Activated naive CD4-positive, alpha-beta T cell treated with anti-CD3 and anti-CD28 coated beads, Interleukin-2, amount 50 U/mL, for 16 hours (primary cell): ENCODE results near the gene TCF25.
A peak's percentile ranks its signal among the peaks of the same experiment; 100 is the strongest.
"Not testable (repeated sequence)": the region's sequence is repeated elsewhere in the genome, so short reads cannot be mapped to it uniquely, and the experiment has no call there.

ENCODE experiments used
- DNase-seq: peaks from one replicate; pipeline ENCODE4 v3.0.0-alpha.2; 2020

The TCF25 gene

GRCh38 chr16:89921702-89922476, 48.5 kb downstream of the TCF25 start:
- DNase-seq: no peak

GRCh38 chr16:89922477-89922883, 49.1 kb downstream of the TCF25 start:
- no peak for DNase-seq

- DNase-seq: peak; percentile 41
Measured at GRCh38 chr16:89922884-89923639, 49.7 kb downstream of the TCF25 start, which contains the start of gene TUBB3. TSS of gene TUBB3 (plus strand) at chr16:89923342. CDS start at chr16:89923402, 60 bp downstream.

- DNase-seq: no peak
Measured at GRCh38 chr16:89923640-89924296, 50.4 kb downstream of the TCF25 start.

DNA sequence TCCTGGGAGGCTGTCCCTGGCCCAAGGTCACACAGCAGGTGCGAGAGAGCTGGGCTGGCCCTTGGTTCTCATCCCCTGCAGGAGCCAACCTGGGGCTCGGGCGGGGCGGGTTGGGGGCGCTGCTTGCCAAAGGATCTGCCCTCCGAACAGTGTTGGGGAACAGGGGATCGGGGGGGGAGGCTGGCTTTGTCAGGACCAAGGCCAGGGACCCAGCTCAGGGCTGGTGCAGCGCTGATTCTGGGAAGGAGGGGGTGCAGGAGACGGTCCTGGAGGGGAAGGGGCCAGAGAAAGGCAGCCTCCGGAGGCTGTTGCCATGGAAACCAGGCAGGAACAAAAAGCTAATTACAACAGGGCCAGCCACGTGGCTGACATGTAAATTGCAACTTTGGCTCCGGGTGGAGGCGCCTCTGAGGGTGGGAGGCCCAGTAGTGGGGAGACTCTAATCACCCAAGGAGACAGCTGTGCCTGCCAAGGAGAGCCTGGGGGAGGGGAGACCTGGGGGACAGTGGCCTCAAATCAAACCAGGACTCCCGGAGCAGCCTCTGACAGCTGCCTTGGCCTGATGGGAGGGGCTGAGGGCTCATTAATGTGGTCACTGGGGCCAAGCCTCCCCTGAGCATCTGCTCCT, 51.0 kb downstream of the TCF25 start:
- DNase-seq: peak; percentile 26

GRCh38 chr16:89924925-89925307, 51.5 kb downstream of the TCF25 start:
- no peak for DNase-seq

GRCh38 chr16:89925596-89926079, 52.2 kb downstream of the TCF25 start:
- DNase-seq: no peak

DNA sequence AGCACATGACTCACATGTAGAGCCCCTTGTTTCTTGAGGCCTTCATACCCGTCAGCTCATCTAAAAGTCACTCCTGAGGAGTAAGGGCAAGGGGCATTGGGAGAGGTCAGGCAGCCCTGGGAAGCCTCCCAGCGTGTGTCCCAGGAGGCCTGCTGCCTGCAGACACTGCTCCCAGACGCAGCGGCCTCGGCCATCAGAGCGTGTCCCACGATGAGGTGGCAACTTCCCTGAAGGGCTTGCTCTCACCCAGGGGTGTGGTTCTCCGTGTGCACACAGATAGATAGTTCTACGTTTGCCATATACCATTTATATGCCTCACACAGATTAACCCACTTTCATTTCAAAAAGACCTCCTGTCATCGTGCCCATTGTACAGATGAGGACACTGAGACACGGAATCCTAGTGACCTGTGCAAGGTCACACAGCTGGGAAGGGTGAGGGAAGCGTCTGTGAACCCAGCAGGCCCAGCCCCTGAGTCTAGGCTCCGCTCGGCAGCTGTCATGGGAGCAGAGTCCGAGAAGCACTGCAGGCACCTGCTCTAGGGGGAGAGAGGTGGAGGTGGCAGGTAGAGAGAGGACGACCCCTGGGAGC, 58.0 kb downstream of the TCF25 start:
- DNase-seq: no peak

DNA sequence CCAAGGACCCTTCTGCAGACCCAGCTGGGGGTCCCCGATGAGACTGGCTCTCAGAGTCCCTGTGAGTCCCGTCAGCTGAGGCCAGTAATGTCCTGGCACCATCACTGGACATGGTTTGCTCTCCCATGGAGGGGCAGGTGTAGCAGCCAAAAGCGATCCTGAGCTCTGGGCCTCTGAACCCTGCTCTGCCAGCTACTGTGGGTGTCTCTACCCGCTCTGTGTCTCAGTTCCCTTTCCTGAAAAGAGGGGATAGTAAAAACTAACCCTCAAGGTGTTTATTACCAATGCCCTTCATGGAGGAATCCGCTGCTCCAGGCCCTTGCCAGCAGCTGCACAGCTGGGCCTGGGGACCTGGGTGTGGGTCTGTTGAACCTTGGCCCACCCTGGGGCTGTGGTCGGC, 58.6 kb downstream of the TCF25 start:
- no peak for DNase-seq

DNA sequence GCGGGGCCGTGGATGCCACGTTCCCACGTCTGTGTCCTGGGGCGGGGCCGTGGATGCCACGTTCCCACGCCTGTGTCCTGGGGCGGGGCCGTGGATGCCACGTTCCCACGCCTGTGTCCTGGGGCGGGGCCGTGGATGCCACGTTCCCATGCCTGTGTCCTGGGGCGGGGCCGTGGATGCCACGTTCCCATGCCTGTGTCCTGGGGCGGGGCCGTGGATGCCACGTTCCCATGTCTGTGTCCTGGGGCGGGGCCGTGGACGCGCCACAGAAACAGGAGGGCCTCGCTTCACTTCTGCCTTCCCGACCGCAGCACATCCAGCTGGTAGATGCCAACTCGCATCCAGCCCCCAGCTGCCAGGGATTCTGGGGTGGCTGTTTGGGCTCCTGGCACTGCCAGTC, 60.6 kb downstream of the TCF25 start:
- DNase-seq: not testable (repeated sequence)

GRCh38 chr16:89934611-89935553, 61.5 kb downstream of the TCF25 start:
- DNase-seq: no peak

DNA sequence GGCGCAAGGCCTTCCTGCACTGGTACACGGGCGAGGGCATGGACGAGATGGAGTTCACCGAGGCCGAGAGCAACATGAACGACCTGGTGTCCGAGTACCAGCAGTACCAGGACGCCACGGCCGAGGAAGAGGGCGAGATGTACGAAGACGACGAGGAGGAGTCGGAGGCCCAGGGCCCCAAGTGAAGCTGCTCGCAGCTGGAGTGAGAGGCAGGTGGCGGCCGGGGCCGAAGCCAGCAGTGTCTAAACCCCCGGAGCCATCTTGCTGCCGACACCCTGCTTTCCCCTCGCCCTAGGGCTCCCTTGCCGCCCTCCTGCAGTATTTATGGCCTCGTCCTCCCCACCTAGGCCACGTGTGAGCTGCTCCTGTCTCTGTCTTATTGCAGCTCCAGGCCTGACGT, 62.2 kb downstream of the TCF25 start:
- not testable (repeated sequence) for DNase-seq

GRCh38 chr16:89936034-89936433, 62.6 kb downstream of the TCF25 start:
- no peak for DNase-seq

DNA sequence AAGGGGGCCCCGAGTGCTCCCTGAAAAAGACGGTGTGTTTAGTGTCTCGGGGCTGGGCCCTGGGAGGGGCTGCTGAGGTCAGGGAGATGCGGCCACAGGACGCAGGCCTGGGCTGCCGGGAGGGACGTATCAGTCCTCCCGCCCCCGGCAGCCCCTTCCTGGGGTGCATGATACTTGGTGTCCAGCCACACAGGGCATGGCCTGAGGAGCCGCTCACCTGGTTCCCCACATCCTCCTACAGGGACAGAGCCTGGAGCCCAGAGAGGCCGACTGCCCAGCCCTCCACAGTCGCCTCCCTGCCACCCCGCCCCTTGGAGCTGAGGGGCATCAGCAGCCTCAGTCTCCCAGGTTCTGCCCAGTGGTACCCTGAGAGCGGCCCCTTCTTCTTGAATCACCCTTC, 63.1 kb downstream of the TCF25 start:
- DNase-seq: no peak

DNA sequence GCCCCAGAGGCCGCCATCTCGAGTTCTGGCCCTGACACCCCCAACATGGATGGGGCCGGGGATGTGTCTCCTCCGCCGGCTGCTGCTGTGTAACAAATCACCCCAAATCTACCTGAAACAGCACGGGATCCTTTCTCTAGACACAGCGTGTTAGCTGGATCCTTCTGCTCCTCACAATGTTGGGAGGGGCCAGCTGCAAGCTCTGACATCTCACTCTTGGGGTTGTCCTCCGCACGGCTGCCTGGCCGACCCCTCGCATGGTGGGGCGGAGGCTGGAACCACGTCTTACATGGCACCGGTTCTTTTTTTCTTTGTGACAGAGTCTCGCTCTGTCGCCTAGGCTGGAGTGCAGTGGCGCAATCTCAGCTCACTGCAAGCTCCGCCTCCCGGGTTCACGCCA, 63.6 kb downstream of the TCF25 start:
- no peak for DNase-seq

- no peak for DNase-seq
Measured at GRCh38 chr16:89938175-89938885, 64.9 kb downstream of the TCF25 start.

DNA sequence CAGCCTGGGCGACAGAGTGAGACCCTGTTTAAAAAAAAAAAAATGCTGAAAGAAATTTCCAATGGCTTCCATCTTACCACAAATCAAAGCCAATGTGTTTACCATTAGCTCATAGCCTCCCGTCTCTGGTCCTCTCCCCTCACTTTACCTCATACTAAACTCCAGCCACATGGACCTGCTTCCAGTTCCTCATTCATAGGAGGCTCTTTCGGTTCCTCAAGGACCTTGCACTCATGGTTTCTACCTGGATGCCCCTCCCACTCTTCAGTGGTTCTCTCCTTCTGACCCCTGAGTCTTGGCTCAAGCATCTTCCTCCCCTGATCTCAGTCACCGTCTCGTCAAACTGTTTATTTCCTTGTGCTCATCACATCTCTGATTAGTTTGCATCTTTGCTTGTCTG, 71.4 kb downstream of the TCF25 start:
- DNase-seq: no peak

- DNase-seq: no peak
Measured at GRCh38 chr16:89945654-89946053, 72.3 kb downstream of the TCF25 start.

- DNase-seq: no peak
Measured at GRCh38 chr16:89946515-89946914, 73.1 kb downstream of the TCF25 start.

DNA sequence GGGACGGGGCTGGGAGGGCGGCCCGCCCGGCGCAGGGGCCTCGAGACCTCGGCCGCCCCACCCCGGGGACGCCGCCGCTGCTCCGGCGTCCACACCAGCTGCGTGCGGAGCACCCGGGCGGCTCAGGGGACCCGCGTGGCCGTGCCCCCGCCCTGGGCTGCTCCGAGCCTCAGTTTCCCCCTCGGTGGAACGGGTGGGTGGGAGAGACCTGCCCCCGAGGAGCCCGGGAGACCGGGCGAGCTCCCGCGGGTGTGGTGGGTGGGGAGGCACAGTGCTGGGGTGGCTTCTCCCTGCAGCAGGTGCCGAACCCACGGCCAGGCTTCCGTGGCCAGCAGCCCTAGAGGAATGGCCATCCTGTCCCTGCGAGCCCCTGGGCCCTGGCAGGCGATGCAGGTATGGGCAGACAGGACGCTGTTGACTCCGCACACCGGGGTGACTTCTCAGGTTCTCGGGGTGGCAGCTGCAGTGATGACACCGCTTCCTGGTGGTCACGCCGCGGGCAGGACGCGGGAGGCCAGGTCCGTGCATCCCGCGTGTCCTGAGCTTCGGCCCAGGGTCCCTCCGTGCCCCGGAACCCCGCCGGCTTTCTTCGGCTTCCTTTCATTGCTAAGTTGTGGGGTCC, 75.8 kb downstream of the TCF25 start:
- no peak for DNase-seq
